Activated naive CD4-positive, alpha-beta T cell treated with anti-CD3 and anti-CD28 coated beads, Interleukin-2, amount 50 U/mL, for 16 hours (primary cell): ENCODE results near the gene CORO2A.
"Not testable (repeated sequence)": the region's sequence is repeated elsewhere in the genome, so short reads cannot be mapped to it uniquely, and the experiment has no call there.

Experiments
- DNase-seq: peaks from one replicate; pipeline ENCODE4 v3.0.0-alpha.2; 2020

Gene CORO2A

DNA sequence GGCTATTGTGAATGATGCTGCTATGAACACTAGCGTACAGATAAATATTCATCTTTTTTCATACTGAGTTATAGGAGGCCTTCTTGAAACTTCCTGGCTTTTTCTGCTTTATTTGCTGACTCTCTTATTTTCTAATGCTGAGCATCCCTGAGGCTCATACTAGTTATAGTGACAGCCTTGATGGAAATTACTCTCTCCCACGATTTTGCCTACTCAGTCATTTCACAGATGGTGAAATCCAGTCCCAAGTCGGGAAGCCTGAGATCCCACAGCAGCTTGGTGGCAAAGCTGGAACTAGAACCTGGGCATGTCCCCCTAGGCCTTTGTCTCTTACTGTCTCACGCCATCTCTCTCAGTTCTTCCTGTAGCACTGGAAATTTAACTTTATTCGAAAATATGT is 113.5 kb downstream of the CORO2A start:
- DNase-seq, result no peak

DNA sequence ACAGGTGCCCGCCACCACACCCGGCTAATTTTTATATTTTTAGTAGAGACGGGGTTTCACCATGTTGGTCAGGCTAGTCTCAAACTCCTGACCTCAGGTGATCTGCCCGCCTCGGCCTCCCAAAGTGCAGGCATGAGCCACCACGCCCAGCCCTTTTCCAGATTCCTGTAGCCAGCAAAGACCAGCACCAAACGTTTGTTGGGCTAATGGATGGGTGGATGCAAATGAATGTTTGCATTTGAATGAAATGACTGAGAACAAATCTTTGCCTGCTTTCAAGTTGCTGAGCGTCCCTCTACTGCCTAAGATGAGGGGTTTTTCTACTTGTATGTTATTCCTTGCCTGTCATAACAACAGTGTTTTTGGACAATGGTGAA is 115.9 kb downstream of the CORO2A start:
- DNase-seq, result not testable (repeated sequence)

DNA sequence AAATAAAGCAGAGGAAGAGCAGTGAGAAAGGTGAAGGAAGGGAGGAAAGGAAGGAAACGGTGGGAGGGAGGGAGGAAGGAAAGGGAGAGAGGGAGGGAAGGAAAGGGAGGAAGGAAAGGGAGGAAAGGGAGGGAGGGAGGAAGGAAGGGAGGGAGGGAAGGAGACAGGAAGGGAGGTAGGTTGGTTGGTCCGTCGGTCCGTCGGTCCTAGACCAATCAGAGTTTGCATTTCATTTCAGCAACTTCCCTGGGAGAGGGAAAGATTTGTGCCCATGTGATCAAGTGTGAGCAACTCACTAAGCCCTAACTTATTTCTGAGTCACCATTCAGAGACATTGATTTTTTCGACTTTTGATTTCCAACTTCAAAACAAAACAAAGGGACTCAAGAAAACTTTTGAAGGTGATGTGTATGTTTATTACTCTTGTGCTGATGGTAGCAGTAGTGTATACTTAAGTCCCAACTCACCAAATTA is 117.1 kb downstream of the CORO2A start:
- DNase-seq, result no peak

DNA sequence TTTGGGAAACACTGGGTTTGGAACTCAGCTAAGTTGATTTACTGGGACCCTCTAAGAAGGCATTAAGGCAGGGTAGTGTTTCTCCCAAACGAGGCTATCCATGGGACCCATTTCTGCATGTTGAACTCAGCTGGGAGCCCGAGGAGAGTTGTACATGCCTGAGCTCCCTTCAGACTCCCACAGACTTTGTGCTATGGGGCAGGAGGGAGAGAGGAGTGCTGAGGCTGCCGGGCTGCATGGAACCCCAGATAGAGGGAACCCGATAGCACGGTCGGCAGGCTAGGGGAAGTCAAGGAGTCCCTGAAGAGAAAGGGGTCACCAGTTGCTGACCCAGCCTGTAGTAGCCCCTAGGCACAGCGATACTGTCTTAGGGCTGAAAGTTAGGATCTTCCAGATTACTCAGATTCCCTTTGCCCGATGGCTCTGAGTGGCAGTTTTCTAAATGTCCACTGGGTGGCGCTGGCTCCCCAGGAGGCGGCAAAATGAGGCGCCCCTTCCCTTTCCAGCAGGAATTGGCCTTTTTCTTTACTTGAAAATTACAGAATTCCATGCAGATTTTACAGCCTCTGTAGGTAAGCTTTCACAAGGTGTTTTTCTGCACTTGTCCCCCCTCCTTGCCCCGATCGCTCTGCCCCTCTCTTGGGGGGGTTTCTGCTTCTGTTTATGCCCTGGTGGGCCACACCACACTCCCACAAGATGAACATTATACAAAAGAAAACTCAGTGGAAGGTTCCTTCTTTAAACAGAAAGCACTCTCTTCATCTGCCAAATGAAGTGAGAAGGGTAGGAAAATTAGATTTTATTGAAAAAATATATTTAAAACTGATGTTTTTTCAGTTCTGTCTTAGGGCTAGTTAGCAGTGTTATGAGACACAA is 118.1 kb downstream of the CORO2A start:
- peak; percentile 61 for DNase-seq

DNA sequence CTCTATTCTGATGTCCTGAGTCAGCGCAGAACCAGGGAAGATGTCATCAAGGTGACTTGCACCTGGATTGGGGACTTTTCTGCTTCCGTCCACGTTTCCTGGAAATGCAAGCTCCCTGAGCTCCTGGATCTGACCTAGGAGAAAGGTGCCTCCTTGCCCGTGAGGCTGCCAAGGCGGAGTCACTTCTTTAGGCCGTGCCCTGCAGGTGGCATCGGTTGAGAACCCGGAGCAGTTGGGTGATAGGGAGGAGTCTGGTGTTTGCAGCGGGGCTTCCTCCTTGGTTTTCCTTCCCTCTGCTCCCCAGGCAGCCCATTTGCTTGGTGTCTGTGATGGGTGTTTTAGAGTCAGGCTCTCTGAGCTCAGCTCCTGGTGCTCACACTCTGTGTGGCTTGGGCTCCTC is 120.7 kb downstream of the CORO2A start:
- DNase-seq, result no peak
